Prostate gland (tissue), 2 donors: Measurements from ENCODE around the gene TP63. TPM values are rescaled to one million over a fixed set of nuclear protein-coding genes. Genes with fewer than 3 reads are reported as not detected.

ENCODE experiments used
- DNase-seq: peaks from one replicate; pipeline ENCODE4 v3.0.0-alpha.2; 2019; ENCODE audit warnings: low spot score
- H3K27ac ChIP-seq, 2 donors: fragments of 200-600 bp; sonication (generic); 2 replicates each; pipeline ENCODE4 v1.5.1; 2017 to 2019
- H3K27me3 ChIP-seq: fragments of 200-600 bp; sonication (generic); replicated peaks from 2 replicates; pipeline ENCODE4 v1.5.1; 2019; ENCODE audit not compliant: insufficient read depth
- H3K36me3 ChIP-seq, 2 donors: fragments of 200-600 bp; sonication (generic); 1 replicate in 1 of 2; 2 replicates in 1 of 2; pipeline versions ENCODE4 v1.5.1 to v1.8.1; 2017 to 2019
- H3K4me1 ChIP-seq: fragments of 200-600 bp; sonication (generic); replicated peaks from 2 replicates; pipeline ENCODE4 v1.5.1; 2019
- H3K4me3 ChIP-seq, 2 donors: fragments of 200-600 bp; sonication (generic); 2 replicates each; pipeline ENCODE4 v1.5.1; 2017 to 2019
- H3K9me3 ChIP-seq: fragments of 200-600 bp; sonication (generic); 2 replicates; pipeline ENCODE4 v1.5.1; 2017
- POLR2A ChIP-seq: fragments of 450-650 bp; IDR thresholded peaks from one replicate; pipeline ENCODE4 v1.6.1; 2016; ENCODE audit warnings: antibody characterized with exemption, mild to moderate bottlenecking
- POLR2AphosphoS5 ChIP-seq: sonication (generic); formaldehyde crosslinking; IDR thresholded peaks from one replicate; pipeline ENCODE4 v1.6.1; 2017; ENCODE audit warnings: antibody characterized with exemption
- whole genome bisulfite sequencing: methylation state at CpG from one replicate; pipeline ENCODE4 v1.1.5; 2018; 5-methylcytosine and 5-hydroxymethylcytosine counted together
- intact Hi-C: fragments of 100-400 bp; cut with DNase I; formaldehyde crosslinking; loops from one replicate; pipeline ENCODE4 v1.14.2; 2022
- total RNA-seq, 2 donors: library from RNA; depleted of rRNA; stranded (reverse); fragments of >200 nt; gene quantifications; one replicate each; pipeline ENCODE4 v1.1.0, GENCODE V29; 2016
- TF ChIP-seq, protein P1 (sequence below), 4 experiments: fragments of 200-600 bp in 2 of 4; fragments of 450-650 bp in 2 of 4; sonication (generic) in 2 of 4; IDR thresholded peaks; 1 replicate in 3 of 4; 2 replicates in 1 of 4; pipeline ENCODE4 v1.5.1; 2016 to 2019; ENCODE audit warnings: antibody characterized with exemption in 4 of 4, mild to moderate bottlenecking in 2 of 4, moderate library complexity in 2 of 4

The TP63 gene
- total RNA-seq, 2 donors from 2014 or later, result 39.9 to 67.5 TPM

- Histone ChIP-seq H3K9me3 (no peaks in the 10 kb centered on the region), H3K36me3 (no peaks in the 10 kb centered on the region), H3K27me3 (no peaks in the 10 kb centered on the region), H3K27ac (no peak overlapping the region), H3K4me3 (no peak overlapping the region), H3K4me1 (no peaks in the 10 kb centered on the region)
- DNase-seq, result no peak
- intact Hi-C loops, result no loop called here
- TF ChIP-seq, protein P1, sequence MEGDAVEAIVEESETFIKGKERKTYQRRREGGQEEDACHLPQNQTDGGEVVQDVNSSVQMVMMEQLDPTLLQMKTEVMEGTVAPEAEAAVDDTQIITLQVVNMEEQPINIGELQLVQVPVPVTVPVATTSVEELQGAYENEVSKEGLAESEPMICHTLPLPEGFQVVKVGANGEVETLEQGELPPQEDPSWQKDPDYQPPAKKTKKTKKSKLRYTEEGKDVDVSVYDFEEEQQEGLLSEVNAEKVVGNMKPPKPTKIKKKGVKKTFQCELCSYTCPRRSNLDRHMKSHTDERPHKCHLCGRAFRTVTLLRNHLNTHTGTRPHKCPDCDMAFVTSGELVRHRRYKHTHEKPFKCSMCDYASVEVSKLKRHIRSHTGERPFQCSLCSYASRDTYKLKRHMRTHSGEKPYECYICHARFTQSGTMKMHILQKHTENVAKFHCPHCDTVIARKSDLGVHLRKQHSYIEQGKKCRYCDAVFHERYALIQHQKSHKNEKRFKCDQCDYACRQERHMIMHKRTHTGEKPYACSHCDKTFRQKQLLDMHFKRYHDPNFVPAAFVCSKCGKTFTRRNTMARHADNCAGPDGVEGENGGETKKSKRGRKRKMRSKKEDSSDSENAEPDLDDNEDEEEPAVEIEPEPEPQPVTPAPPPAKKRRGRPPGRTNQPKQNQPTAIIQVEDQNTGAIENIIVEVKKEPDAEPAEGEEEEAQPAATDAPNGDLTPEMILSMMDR (IDR thresholded peaks at IDR 0.05), result no peak
- TF ChIP-seq POLR2AphosphoS5 (no peak), POLR2A (no peak)
- 88% methylated on average over 2 of the region's 2 CpGs for WGBS
Measured at GRCh38 chr3:189737071-189737470, 105.9 kb downstream of the TP63 start.

- H3K9me3 ChIP-seq, result no peaks in the 10 kb centered on the region
- no peaks in the 10 kb centered on the region for H3K4me1 ChIP-seq
- H3K36me3 ChIP-seq, result no peaks in the 10 kb centered on the region
- intact Hi-C loops, result no loop called here
- no peak for DNase-seq
- H3K4me3 ChIP-seq, result no peak overlapping the region
- WGBS, result 87% methylated on average over 2 of the region's 2 CpGs
- TF ChIP-seq POLR2A (no peak), POLR2AphosphoS5 (no peak)
- TF ChIP-seq, protein P1 (IDR thresholded peaks at IDR 0.05), result no peak
- no peak overlapping the region for H3K27ac ChIP-seq
- H3K27me3 ChIP-seq, result no peaks in the 10 kb centered on the region
Measured at GRCh38 chr3:189737619-189738018, 106.4 kb downstream of the TP63 start.

DNA sequence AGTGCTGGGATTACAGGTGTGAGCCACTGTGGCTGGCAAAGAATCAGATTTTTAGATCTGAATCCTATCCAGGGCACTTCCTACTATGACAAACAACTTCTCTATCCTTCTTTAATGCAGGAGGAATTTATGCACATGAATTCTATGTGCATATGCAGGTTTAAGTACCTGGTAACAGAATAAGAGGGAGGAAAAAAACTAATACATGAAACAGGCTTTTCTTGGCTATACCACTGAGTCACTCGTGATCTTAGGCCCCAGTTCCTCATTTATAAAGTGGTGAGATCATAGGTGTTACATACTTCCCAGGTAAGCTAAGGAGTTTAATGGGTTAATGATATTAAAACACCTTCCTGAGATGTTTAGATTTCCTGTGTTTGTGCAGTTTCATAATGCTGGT is 108.2 kb downstream of the TP63 start:
- Histone ChIP-seq H3K9me3 (no peaks in the 10 kb centered on the region), H3K4me1 (no peaks in the 10 kb centered on the region), H3K27me3 (no peaks in the 10 kb centered on the region), H3K4me3 (no peak overlapping the region), H3K36me3 (no peaks in the 10 kb centered on the region), H3K27ac (no peak overlapping the region)
- TF ChIP-seq POLR2A (no peak), POLR2AphosphoS5 (no peak)
- TF ChIP-seq, protein P1 (IDR thresholded peaks at IDR 0.05), result no peak
- 86% methylated on average over 1 of the region's 1 CpG for WGBS
- DNase-seq, result no peak
- intact Hi-C loops, result no loop called here

DNA sequence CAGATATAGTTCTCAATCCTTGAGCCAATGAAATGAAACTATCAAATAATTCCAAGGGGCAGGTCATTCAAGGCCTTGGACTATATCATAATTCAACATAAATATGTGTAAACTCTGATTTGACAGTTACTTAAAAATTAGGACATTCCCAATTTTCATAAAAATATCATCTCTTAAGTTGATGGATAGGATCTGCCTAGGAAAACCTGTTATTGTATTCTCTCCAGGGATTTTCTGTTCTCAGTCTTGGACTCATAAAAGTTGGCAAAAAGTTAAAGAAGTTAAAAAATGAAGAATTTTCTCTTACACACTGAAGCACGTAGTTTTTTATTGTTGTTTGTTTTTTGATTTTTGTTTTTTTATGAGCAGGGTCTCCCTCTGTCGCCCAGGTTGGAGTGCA is 109.0 kb downstream of the TP63 start:
- Histone ChIP-seq H3K27ac (no peak overlapping the region), H3K4me1 (no peaks in the 10 kb centered on the region), H3K27me3 (no peaks in the 10 kb centered on the region), H3K36me3 (no peaks in the 10 kb centered on the region), H3K4me3 (no peak overlapping the region), H3K9me3 (no peaks in the 10 kb centered on the region)
- intact Hi-C loops, result no loop called here
- WGBS, result 67% methylated on average over 2 of the region's 2 CpGs
- TF ChIP-seq, protein P1 (IDR thresholded peaks at IDR 0.05), result no peak
- TF ChIP-seq POLR2AphosphoS5 (no peak), POLR2A (no peak)
- DNase-seq, result no peak

DNA sequence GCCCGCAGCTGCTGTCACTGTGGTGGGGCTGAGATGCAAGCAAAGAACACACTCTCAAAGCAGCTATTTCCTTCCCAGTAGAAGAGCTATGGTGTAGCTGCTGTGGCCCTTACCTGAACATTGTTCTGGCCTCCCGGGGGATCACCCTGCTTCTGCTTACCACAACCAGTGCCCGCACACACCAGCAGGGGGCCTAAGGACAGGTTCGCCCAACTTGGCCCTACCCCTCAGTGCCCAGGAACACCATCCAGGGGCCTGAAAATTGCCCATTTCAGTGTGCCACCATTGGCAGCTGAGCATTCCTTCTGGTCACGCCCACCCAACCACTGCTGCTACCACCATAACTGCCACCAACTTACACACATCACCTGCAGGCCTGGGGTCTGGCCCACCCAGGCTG is 113.0 kb downstream of the TP63 start:
- no peak overlapping the region for H3K27ac ChIP-seq
- H3K4me1 ChIP-seq, result no peaks in the 10 kb centered on the region
- no peaks in the 10 kb centered on the region for H3K36me3 ChIP-seq
- H3K9me3 ChIP-seq, result no peaks in the 10 kb centered on the region
- TF ChIP-seq POLR2AphosphoS5 (no peak), POLR2A (no peak)
- TF ChIP-seq, protein P1 (IDR thresholded peaks at IDR 0.05), result no peak
- H3K27me3 ChIP-seq, result no peaks in the 10 kb centered on the region
- intact Hi-C loops, result no loop called here
- no peak for DNase-seq
- 95% methylated on average over 5 of the region's 5 CpGs for WGBS
- no peak overlapping the region for H3K4me3 ChIP-seq
